ENCODE results near the gene SNX25.

GRCh38 chr4:185364886-185365285, 155.5 kb downstream of the SNX25 start:
- TF ChIP-seq CTCF (IDR thresholded peaks at IDR 0.05), result no peak
- no peak for TF ChIP-seq POLR2A (IDR thresholded peaks at IDR 0.05)
